HG02759 (cell line): Measurements from ENCODE around the gene SLC8A3.

ENCODE experiments used
- ATAC-seq: cut with Tn5 transposase; IDR thresholded peaks from one replicate; pipeline ENCODE4 v1.9.1; 2021; ENCODE audit warnings: mild to moderate bottlenecking, moderate library complexity; ENCODE audit not compliant: unreplicated experiment

The SLC8A3 gene

GRCh38 chr14:70177081-70177800 lies 11.5 kb downstream of the SLC8A3 start:
- no peak for ATAC-seq

GRCh38 chr14:70173569-70173968 lies 15.2 kb downstream of the SLC8A3 start:
- ATAC-seq = no peak

GRCh38 chr14:70171726-70172125 lies 17.0 kb downstream of the SLC8A3 start:
- ATAC-seq = no peak

- no peak for ATAC-seq
Measured at GRCh38 chr14:70170976-70171375, 17.8 kb downstream of the SLC8A3 start.

- no peak for ATAC-seq
Measured at GRCh38 chr14:70168406-70168805, 20.3 kb downstream of the SLC8A3 start.

- no peak for ATAC-seq
Measured at GRCh38 chr14:70166530-70167203, 22.1 kb downstream of the SLC8A3 start.

- ATAC-seq = no peak
Measured at GRCh38 chr14:70162358-70162757, 26.4 kb downstream of the SLC8A3 start.

GRCh38 chr14:70156592-70156991 lies 32.2 kb downstream of the SLC8A3 start:
- no peak for ATAC-seq

GRCh38 chr14:70152704-70153103 lies 36.0 kb downstream of the SLC8A3 start:
- ATAC-seq = no peak

- no peak for ATAC-seq
Measured at GRCh38 chr14:70152081-70152480, 36.7 kb downstream of the SLC8A3 start.

GRCh38 chr14:70149596-70150165 lies 39.1 kb downstream of the SLC8A3 start:
- no peak for ATAC-seq

- ATAC-seq = no peak
Measured at GRCh38 chr14:70148911-70149595, 39.7 kb downstream of the SLC8A3 start.

GRCh38 chr14:70148351-70148750 lies 40.4 kb downstream of the SLC8A3 start:
- no peak for ATAC-seq

- ATAC-seq = no peak
Measured at GRCh38 chr14:70144046-70144445, 44.7 kb downstream of the SLC8A3 start.

GRCh38 chr14:70143306-70143705 lies 45.4 kb downstream of the SLC8A3 start:
- no peak for ATAC-seq

GRCh38 chr14:70140614-70141013 lies 48.1 kb downstream of the SLC8A3 start:
- no peak for ATAC-seq

- ATAC-seq = no peak
Measured at GRCh38 chr14:70139384-70139783, 49.4 kb downstream of the SLC8A3 start.

- no peak for ATAC-seq
Measured at GRCh38 chr14:70137788-70138187, 51.0 kb downstream of the SLC8A3 start.

GRCh38 chr14:70133461-70133860 lies 55.3 kb downstream of the SLC8A3 start:
- no peak for ATAC-seq

- no peak for ATAC-seq
Measured at GRCh38 chr14:70130482-70130881, 58.3 kb downstream of the SLC8A3 start.

- ATAC-seq = no peak
Measured at GRCh38 chr14:70127186-70127585, 61.6 kb downstream of the SLC8A3 start.

GRCh38 chr14:70123796-70124195 lies 65.0 kb downstream of the SLC8A3 start:
- no peak for ATAC-seq
